SU-DHL-6 (cell line): ENCODE data around the gene PRKCE.

Experiments used
- H2AFZ ChIP-seq: fragments of 200-600 bp; sonication (generic); 2 replicates; pipeline ENCODE4 v1.6.1; 2014; ENCODE audit warnings: low read depth, mild to moderate bottlenecking, moderate library complexity, mixed read lengths, antibody characterized with exemption, low read length; ENCODE audit not compliant: severe bottlenecking
- H3F3A ChIP-seq: fragments of 200-600 bp; shearing (Covaris generic); 2 replicates; pipeline ENCODE4 v1.6.0; 2016; ENCODE audit warnings: antibody characterized with exemption, mild to moderate bottlenecking; ENCODE audit not compliant: insufficient read depth
- H3K27ac ChIP-seq: fragments of 200-600 bp; sonication (generic); 2 replicates; pipeline ENCODE4 v1.5.1; 2016; ENCODE audit warnings: low read depth, mild to moderate bottlenecking, low read length, moderate library complexity, mixed read lengths
- H3K27me3 ChIP-seq: fragments of 200-600 bp; sonication (generic), shearing (Covaris generic); 2 replicates; pipeline ENCODE4 v1.6.0; 2014; ENCODE audit warnings: mild to moderate bottlenecking, low read length
- H3K36me3 ChIP-seq: fragments of 200-600 bp; sonication (generic); 2 replicates; pipeline ENCODE4 v1.6.1; 2014; ENCODE audit warnings: mild to moderate bottlenecking, low read length, mixed read lengths
- H3K4me2 ChIP-seq: fragments of 300-600, 200-600 bp; shearing (Covaris generic), sonication (generic); 2 replicates; pipeline ENCODE4 v1.6.0; 2014; ENCODE audit warnings: low read length, low read depth, mild to moderate bottlenecking; ENCODE audit not compliant: poor library complexity, severe bottlenecking
- H3K4me3 ChIP-seq: fragments of 200-600 bp; sonication (generic); 2 replicates; pipeline ENCODE4 v1.5.1; 2014; ENCODE audit warnings: antibody characterized with exemption, low read length, mild to moderate bottlenecking, mixed read lengths; ENCODE audit not compliant: insufficient read depth, poor library complexity, severe bottlenecking
- H3K79me2 ChIP-seq: fragments of 200-600 bp; sonication (generic); 2 replicates; pipeline ENCODE4 v1.6.1; 2014; ENCODE audit warnings: mild to moderate bottlenecking, low read length, moderate library complexity; ENCODE audit not compliant: insufficient read depth
- H3K9ac ChIP-seq: fragments of 200-600 bp; sonication (generic); 2 replicates; pipeline ENCODE4 v1.7.0; 2014; ENCODE audit warnings: mild to moderate bottlenecking, low read length
- H3K9me2 ChIP-seq: fragments of 200-600 bp; sonication (generic); replicated peaks from 2 replicates; pipeline ENCODE4 v1.6.1; 2014; ENCODE audit warnings: low read length; ENCODE audit not compliant: insufficient read depth
- H3K9me3 ChIP-seq: fragments of 200-600 bp; sonication (generic); 2 replicates; pipeline ENCODE4 v1.6.1; 2014; ENCODE audit warnings: low read length, mixed read lengths; ENCODE audit not compliant: insufficient read depth
- H4K20me1 ChIP-seq: fragments of 200-600 bp; sonication (generic); 2 replicates; pipeline ENCODE4 v1.6.1; 2014; ENCODE audit warnings: low read depth, mild to moderate bottlenecking, antibody characterized with exemption, low read length, moderate library complexity, mixed read lengths
- EZH2phosphoT487 ChIP-seq: fragments of 200-600 bp; sonication (generic), shearing (Covaris generic); conservative IDR thresholded peaks from 2 replicates; pipeline ENCODE4 v1.6.1; 2018; ENCODE audit warnings: mild to moderate bottlenecking, antibody characterized with exemption, low read length, moderate library complexity, mixed read lengths
- TF ChIP-seq, protein P1 (sequence below): fragments of 200-600 bp; sonication (generic); IDR thresholded peaks from one replicate; pipeline ENCODE4 v1.5.1; 2017; ENCODE audit warnings: antibody characterized with exemption, mild to moderate bottlenecking, low read length, moderate library complexity; ENCODE audit not compliant: insufficient read depth, poor library complexity, severe bottlenecking

PRKCE gene

GRCh38 chr2:46067062-46067461 is 415.6 kb downstream of the PRKCE start:
- H3K27me3 ChIP-seq: no peaks in the 10 kb centered on the region
- no peaks in the 10 kb centered on the region for H3K9me3 ChIP-seq
- no peak overlapping the region for H3K4me2 ChIP-seq
- H3F3A ChIP-seq: no peaks in the 10 kb centered on the region
- no peaks in the 10 kb centered on the region; the same call in 1 of the 2 replicates for H4K20me1 ChIP-seq
- H3K4me3 ChIP-seq: no peak overlapping the region
- no peaks in the 10 kb centered on the region for H3K36me3 ChIP-seq
- no peak overlapping the region for H2AFZ ChIP-seq
- TF ChIP-seq EZH2phosphoT487: no peak
- TF ChIP-seq, protein P1, sequence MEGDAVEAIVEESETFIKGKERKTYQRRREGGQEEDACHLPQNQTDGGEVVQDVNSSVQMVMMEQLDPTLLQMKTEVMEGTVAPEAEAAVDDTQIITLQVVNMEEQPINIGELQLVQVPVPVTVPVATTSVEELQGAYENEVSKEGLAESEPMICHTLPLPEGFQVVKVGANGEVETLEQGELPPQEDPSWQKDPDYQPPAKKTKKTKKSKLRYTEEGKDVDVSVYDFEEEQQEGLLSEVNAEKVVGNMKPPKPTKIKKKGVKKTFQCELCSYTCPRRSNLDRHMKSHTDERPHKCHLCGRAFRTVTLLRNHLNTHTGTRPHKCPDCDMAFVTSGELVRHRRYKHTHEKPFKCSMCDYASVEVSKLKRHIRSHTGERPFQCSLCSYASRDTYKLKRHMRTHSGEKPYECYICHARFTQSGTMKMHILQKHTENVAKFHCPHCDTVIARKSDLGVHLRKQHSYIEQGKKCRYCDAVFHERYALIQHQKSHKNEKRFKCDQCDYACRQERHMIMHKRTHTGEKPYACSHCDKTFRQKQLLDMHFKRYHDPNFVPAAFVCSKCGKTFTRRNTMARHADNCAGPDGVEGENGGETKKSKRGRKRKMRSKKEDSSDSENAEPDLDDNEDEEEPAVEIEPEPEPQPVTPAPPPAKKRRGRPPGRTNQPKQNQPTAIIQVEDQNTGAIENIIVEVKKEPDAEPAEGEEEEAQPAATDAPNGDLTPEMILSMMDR: no peak
- H3K27ac ChIP-seq: no peak overlapping the region
- no peaks in the 10 kb centered on the region for H3K79me2 ChIP-seq
- H3K9me2 ChIP-seq: no peaks in the 10 kb centered on the region
- no peak overlapping the region for H3K9ac ChIP-seq

DNA sequence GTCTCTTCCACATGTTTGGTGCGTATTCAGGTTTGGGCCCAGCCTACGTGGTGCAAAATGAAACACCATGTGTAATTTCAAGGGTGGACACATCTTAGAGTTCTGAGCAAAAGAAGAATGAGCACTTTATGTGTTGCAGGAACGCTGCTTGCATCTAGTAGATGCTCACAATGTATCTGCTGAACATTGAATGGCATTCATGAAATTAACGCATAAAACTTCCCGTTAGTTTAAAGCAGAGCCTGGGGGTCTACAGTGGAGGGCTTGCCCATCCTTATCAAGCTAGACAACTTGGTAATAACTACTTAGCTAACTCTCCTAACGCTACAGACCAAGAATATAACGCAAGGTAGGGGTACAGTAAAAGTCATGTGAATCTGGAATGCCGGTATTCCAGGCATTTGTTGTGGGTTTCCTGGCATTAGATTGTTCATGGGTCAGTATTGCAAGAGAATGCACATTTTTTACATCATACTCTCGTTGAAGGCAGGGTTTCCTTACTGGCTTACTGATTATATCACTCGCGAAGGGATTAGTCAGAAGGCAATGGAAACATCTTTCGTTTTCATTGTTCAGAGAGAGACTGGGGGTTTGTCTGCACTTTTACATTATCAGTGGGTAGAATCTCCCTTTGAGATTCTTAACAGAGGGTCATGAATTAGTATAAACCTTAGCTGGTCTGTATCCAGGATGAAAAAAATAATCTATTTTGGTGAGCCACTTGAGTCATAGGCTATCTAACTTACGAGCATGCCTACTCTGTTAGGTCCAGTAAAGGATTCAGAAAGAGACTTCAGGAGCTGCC is 416.2 kb downstream of the PRKCE start:
- H3K27me3 ChIP-seq: no peaks in the 10 kb centered on the region
- H4K20me1 ChIP-seq: no peaks in the 10 kb centered on the region; the same call in 1 of the 2 replicates
- no peaks in the 10 kb centered on the region for H3F3A ChIP-seq
- H3K9me3 ChIP-seq: no peaks in the 10 kb centered on the region
- no peak overlapping the region for H3K9ac ChIP-seq
- H3K9me2 ChIP-seq: no peaks in the 10 kb centered on the region
- no peak overlapping the region for H3K27ac ChIP-seq
- H3K79me2 ChIP-seq: no peaks in the 10 kb centered on the region
- H3K36me3 ChIP-seq: no peaks in the 10 kb centered on the region
- no peak for TF ChIP-seq EZH2phosphoT487
- TF ChIP-seq, protein P1: no peak
- H3K4me2 ChIP-seq: no peak overlapping the region
- no peak overlapping the region for H3K4me3 ChIP-seq
- no peak overlapping the region for H2AFZ ChIP-seq

DNA sequence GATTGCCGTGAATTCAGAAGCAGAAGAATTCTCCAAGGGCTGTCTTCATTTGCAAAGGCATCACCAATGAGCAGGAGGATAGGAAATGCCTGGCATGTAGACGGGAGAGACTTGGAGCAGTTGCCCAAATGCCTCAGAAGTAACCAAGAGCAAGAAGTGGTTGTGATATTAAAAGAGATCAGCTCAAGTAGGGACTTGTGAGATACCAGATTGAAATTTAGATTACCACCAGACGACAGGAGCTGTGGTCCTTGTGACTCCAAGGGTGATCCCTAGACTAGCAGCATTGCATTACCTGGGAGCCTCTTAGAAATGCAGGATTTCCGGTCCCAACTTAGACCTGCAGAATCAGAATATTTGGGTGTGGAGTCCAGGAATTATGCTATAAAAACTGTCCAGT is 417.2 kb downstream of the PRKCE start:
- no peak overlapping the region for H3K27ac ChIP-seq
- no peaks in the 10 kb centered on the region for H3F3A ChIP-seq
- H3K9ac ChIP-seq: no peak overlapping the region
- no peaks in the 10 kb centered on the region for H3K27me3 ChIP-seq
- H2AFZ ChIP-seq: no peak overlapping the region
- H3K9me2 ChIP-seq: no peaks in the 10 kb centered on the region
- no peaks in the 10 kb centered on the region for H3K36me3 ChIP-seq
- no peaks in the 10 kb centered on the region; the same call in 1 of the 2 replicates for H4K20me1 ChIP-seq
- H3K4me3 ChIP-seq: no peak overlapping the region
- H3K79me2 ChIP-seq: no peaks in the 10 kb centered on the region
- H3K9me3 ChIP-seq: no peaks in the 10 kb centered on the region
- no peak overlapping the region for H3K4me2 ChIP-seq
- TF ChIP-seq, protein P1: no peak
- no peak for TF ChIP-seq EZH2phosphoT487
